Measurements from ENCODE around the gene KCNG1. TPM values are rescaled to one million over a fixed set of nuclear protein-coding genes. Genes with fewer than 3 reads are reported as not detected.
A peak's percentile ranks its signal among the peaks of the same experiment; 100 is the strongest.

KCNG1 gene
- total and polyA plus RNA-seq, 2 of the 4 experiments (the other 2 are of a cell fraction), result 23.7 to 51.4 TPM

- in situ Hi-C loops (cut with MboI; ENCODE audit: low sequenced_read_pairs) (no loop called here), dilution Hi-C loops (cut with HindIII; ENCODE audit: low sequenced_read_pairs, unreplicated experiment) (no loop called here), intact Hi-C loops (cut with micrococcal nuclease) (no loop called here)
- POLR2A ChIA-PET (ENCODE audit: unreplicated experiment), result no interaction called here
- peaks cover 23% of the 10 kb centered on the region for H3K36me3 ChIP-seq (ENCODE audit: control insufficient read depth, insufficient read depth, low read length)
- H2BK120ac ChIP-seq (ENCODE audit: low read depth, low read length), result no peak overlapping the region
- no peak for ATAC-seq (ENCODE audit: low read depth)
- TF ChIP-seq SMC3 (IDR thresholded peaks at IDR 0.05; ENCODE audit: low read depth, low read length), result no peak
- TF ChIP-seq BHLHE40 (IDR thresholded peaks at IDR 0.05; ENCODE audit: low read depth, low read length), result no peak
- TF ChIP-seq MAZ (IDR thresholded peaks at IDR 0.05; ENCODE audit: borderline replicate concordance, low read depth, low read length), result no peak
- no peak for TF ChIP-seq MXI1 (IDR thresholded peaks at IDR 0.05; ENCODE audit: borderline replicate concordance, low read depth, low read length)
- H2AK9ac ChIP-seq (replicated peaks; ENCODE audit: low read depth, low read length, poor library complexity), result no peak overlapping the region
- no peak overlapping the region for H2BK5ac ChIP-seq (ENCODE audit: low read depth, low read length, poor library complexity, severe bottlenecking)
- H3K23ac ChIP-seq (ENCODE audit: low read depth, low read length), result no peak overlapping the region
- CTCF ChIA-PET, result no interaction called here
- no peaks in the 10 kb centered on the region; the same call in none of the 2 replicates for H4K20me1 ChIP-seq (ENCODE audit: insufficient read depth, low read length)
- H3K4me3 ChIP-seq (ENCODE audit: insufficient read depth, low read depth, low read length), result no peak overlapping the region
- peaks cover 16 to 21% of the 10 kb centered on the region in 2 experiments for H3K79me1 ChIP-seq (ENCODE audit: low read depth in 1 of 2, low read length in 2 of 2)
- H4K5ac ChIP-seq (ENCODE audit: low read depth, low read length), result no peak overlapping the region
- no peak overlapping the region for H4K91ac ChIP-seq (ENCODE audit: insufficient read depth, low read depth, low read length)
- no peaks in the 10 kb centered on the region for H3K4me1 ChIP-seq (ENCODE audit: control insufficient read depth, insufficient read depth, low read length)
- no peak overlapping the region for H3K9ac ChIP-seq (ENCODE audit: low read depth, low read length)
- H3K9me3 ChIP-seq (ENCODE audit: control insufficient read depth, insufficient read depth, low read length), result no peaks in the 10 kb centered on the region
- no peaks in the 10 kb centered on the region for H3K27me3 ChIP-seq (ENCODE audit: control insufficient read depth, insufficient read depth, low read length)
- BruUV-seq (replicated peaks), result no TSS peak
- 91% methylated on average over 26 of the region's 44 CpGs; no CpG with 5 or more reads in 1 of the 2 experiments for WGBS, 2 experiments (ENCODE audit: extremely low coverage in 2 of 2, insufficient read length in 1 of 2)
- no peak for DNase-seq
- peak overlapping the region; percentile 33 for H2AFZ ChIP-seq (replicated peaks; ENCODE audit: low read length, poor library complexity)
- H3K4me2 ChIP-seq (ENCODE audit: low read depth, low read length), result no peak overlapping the region
- no peak overlapping the region for H4K8ac ChIP-seq (ENCODE audit: low read depth in 2 of 2, low read length in 2 of 2)
- H3K9me1 ChIP-seq (ENCODE audit: insufficient read depth, low read length), result no peaks in the 10 kb centered on the region
- no peak overlapping the region for H2BK15ac ChIP-seq (ENCODE audit: low read depth, low read length)
- no peak overlapping the region for H3K14ac ChIP-seq (replicated peaks; ENCODE audit: low read depth, low read length)
- no peak overlapping the region for H2AK5ac ChIP-seq (ENCODE audit: low read depth, low read length)
- no peak overlapping the region for H3K56ac ChIP-seq (ENCODE audit: extremely low read depth, insufficient read depth, low read length)
- no peak overlapping the region for H2BK20ac ChIP-seq (ENCODE audit: low read depth, low read length)
- no peak overlapping the region for H3K18ac ChIP-seq (ENCODE audit: low read depth, low read length)
- no peak overlapping the region for H3K4ac ChIP-seq (ENCODE audit: low read depth, low read length)
- H3K27ac ChIP-seq (ENCODE audit: insufficient read depth, low read length), result no peak overlapping the region
These were observed 18.6 kb downstream of the KCNG1 start for GRCh38 chr20:51004305-51004727.

Data from IMR-90 (cell line).